ENCODE results near the gene SUN2. TPM values are rescaled to one million over a fixed set of nuclear protein-coding genes. Genes with fewer than 3 reads are reported as not detected.
A peak's percentile ranks its signal among the peaks of the same experiment; 100 is the strongest.

SUN2 gene
- total and polyA plus RNA-seq, 2 of the 13 experiments (the other 11 are each of a cell fraction or from before 2014, with no cell fraction given): 45.6 to 56.6 TPM

DNA sequence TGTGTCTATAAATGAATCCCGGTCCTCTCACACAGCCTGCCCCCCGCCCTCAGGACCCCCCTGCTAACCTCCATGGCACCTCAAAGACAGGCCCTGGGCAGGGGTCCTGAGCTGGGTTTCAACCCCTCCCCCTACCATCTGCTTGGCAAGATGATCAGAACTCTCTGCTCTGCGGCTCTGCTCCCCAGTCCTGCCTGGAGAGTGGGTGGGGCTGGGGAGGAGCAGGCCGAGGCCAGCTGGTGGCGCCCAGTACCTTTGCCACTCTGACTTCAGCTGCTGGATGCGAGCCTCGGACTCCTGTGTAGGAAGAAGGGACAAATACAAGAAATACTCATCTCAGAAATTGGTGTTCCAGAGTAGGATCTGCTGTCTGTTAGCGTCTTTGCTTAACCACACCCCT lies 15.0 kb downstream of the SUN2 start:
- BruUV-seq (replicated peaks): no TSS peak
- Histone ChIP-seq H3K36me3 (replicated peaks in 1 of 2; ENCODE audit: control insufficient read depth in 1 of 2, insufficient read depth in 2 of 2, low read length in 2 of 2) (peaks cover 53 to 88% of the 10 kb centered on the region in 2 experiments), H3K4me1 (ENCODE audit: insufficient read depth, low read length) (peaks cover 14% of the 10 kb centered on the region), H3K9me3 (ENCODE audit: low read length) (no peaks in the 10 kb centered on the region), H3K4me2 (ENCODE audit: low read depth, low read length) (no peak overlapping the region), H3K4me3 (replicated peaks in 1 of 3; ENCODE audit: insufficient read depth in 1 of 3, low read depth in 2 of 3, low read length in 3 of 3) (no peak overlapping the region), H3K9ac (ENCODE audit: insufficient read depth, low read depth, low read length) (no peak overlapping the region), H3K27me3 (ENCODE audit: control insufficient read depth in 1 of 2, insufficient read depth in 2 of 2, low read length in 2 of 2) (no peaks in the 10 kb centered on the region), H3K79me2 (ENCODE audit: insufficient read depth, low read length) (no peaks in the 10 kb centered on the region), H2AFZ (ENCODE audit: low read length) (no peak overlapping the region), H4K20me1 (ENCODE audit: insufficient read depth, low read length) (no peaks in the 10 kb centered on the region), H3K27ac (ENCODE audit: extremely low read length, insufficient read depth, low read length) (no peak overlapping the region)
- TF ChIP-seq POLR2AphosphoS2 (IDR thresholded peaks at IDR 0.05; ENCODE audit: low read depth, low read length) (0 out of 2 replicates have a peak, but pooled peaks have one; percentile 20), TMF1 (CRISPR knock-in tag; IDR thresholded peaks at IDR 0.05; ENCODE audit: low read depth) (no peak), STAG1 (CRISPR knock-in tag; IDR thresholded peaks at IDR 0.05) (peak; percentile 26; the same call in 1 of the 2 replicates), TAF1 (CRISPR knock-in tag; IDR thresholded peaks at IDR 0.05) (no peak)
- TF ChIP-seq, protein P1, sequence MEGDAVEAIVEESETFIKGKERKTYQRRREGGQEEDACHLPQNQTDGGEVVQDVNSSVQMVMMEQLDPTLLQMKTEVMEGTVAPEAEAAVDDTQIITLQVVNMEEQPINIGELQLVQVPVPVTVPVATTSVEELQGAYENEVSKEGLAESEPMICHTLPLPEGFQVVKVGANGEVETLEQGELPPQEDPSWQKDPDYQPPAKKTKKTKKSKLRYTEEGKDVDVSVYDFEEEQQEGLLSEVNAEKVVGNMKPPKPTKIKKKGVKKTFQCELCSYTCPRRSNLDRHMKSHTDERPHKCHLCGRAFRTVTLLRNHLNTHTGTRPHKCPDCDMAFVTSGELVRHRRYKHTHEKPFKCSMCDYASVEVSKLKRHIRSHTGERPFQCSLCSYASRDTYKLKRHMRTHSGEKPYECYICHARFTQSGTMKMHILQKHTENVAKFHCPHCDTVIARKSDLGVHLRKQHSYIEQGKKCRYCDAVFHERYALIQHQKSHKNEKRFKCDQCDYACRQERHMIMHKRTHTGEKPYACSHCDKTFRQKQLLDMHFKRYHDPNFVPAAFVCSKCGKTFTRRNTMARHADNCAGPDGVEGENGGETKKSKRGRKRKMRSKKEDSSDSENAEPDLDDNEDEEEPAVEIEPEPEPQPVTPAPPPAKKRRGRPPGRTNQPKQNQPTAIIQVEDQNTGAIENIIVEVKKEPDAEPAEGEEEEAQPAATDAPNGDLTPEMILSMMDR (CRISPR knock-in tag; IDR thresholded peaks at IDR 0.05): peak; percentile 33; the same call in 1 of the 2 replicates
- no CpG with 5 or more reads among the region's 8 CpGs for WGBS (ENCODE audit: low lambda C conversion rate)
- FAIRE-seq (no peak), ATAC-seq (no peak), DNase-seq (ENCODE audit: low spot score) (no peak)
- CTCF ChIA-PET (ENCODE audit: low intra/inter-chr PET ratio, low total read pairs): no interaction called here
- POLR2A ChIA-PET: no interaction called here
- in situ Hi-C loops (cut with HindIII; ENCODE audit: extremely low pct_ligation_motif_present, low pct_unique_long_range_greater_than_20kb) (no loop called here), intact Hi-C loops (cut with micrococcal nuclease; ENCODE audit: unreplicated experiment) (no loop called here)

- CTCF ChIA-PET (ENCODE audit: low intra/inter-chr PET ratio, low total read pairs): no interaction called here
- intact Hi-C loops (cut with micrococcal nuclease; ENCODE audit: unreplicated experiment): no loop called here
- TF ChIP-seq ZSCAN9 (CRISPR knock-in tag; IDR thresholded peaks at IDR 0.05; ENCODE audit: borderline replicate concordance) (no peak), AGO2 (optimal IDR thresholded peaks at IDR 0.05; ENCODE audit: low read depth, low read length) (peak; percentile 49), PTBP1 (IDR thresholded peaks at IDR 0.05; ENCODE audit: low read depth, low read length, poor library complexity, severe bottlenecking) (no peak), NONO (IDR thresholded peaks at IDR 0.05) (no peak), NONO (CRISPR knock-in tag; conservative IDR thresholded peaks at IDR 0.05) (no peak), POLR2AphosphoS2 (IDR thresholded peaks at IDR 0.05; ENCODE audit: low read depth, low read length) (0 out of 2 replicates have a peak, but pooled peaks have one; percentile 19), ZBTB38 (CRISPR knock-in tag; IDR thresholded peaks at IDR 0.05) (no peak)
- TF ChIP-seq, protein P2, sequence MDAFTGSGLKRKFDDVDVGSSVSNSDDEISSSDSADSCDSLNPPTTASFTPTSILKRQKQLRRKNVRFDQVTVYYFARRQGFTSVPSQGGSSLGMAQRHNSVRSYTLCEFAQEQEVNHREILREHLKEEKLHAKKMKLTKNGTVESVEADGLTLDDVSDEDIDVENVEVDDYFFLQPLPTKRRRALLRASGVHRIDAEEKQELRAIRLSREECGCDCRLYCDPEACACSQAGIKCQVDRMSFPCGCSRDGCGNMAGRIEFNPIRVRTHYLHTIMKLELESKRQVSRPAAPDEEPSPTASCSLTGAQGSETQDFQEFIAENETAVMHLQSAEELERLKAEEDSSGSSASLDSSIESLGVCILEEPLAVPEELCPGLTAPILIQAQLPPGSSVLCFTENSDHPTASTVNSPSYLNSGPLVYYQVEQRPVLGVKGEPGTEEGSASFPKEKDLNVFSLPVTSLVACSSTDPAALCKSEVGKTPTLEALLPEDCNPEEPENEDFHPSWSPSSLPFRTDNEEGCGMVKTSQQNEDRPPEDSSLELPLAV (CRISPR knock-in tag; conservative IDR thresholded peaks at IDR 0.05; ENCODE audit: low read depth): no peak
- TF ChIP-seq, protein P3, sequence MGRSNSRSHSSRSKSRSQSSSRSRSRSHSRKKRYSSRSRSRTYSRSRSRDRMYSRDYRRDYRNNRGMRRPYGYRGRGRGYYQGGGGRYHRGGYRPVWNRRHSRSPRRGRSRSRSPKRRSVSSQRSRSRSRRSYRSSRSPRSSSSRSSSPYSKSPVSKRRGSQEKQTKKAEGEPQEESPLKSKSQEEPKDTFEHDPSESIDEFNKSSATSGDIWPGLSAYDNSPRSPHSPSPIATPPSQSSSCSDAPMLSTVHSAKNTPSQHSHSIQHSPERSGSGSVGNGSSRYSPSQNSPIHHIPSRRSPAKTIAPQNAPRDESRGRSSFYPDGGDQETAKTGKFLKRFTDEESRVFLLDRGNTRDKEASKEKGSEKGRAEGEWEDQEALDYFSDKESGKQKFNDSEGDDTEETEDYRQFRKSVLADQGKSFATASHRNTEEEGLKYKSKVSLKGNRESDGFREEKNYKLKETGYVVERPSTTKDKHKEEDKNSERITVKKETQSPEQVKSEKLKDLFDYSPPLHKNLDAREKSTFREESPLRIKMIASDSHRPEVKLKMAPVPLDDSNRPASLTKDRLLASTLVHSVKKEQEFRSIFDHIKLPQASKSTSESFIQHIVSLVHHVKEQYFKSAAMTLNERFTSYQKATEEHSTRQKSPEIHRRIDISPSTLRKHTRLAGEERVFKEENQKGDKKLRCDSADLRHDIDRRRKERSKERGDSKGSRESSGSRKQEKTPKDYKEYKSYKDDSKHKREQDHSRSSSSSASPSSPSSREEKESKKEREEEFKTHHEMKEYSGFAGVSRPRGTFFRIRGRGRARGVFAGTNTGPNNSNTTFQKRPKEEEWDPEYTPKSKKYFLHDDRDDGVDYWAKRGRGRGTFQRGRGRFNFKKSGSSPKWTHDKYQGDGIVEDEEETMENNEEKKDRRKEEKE (IDR thresholded peaks at IDR 0.05): no peak
These were observed 15.6 kb downstream of the SUN2 start for GRCh38 chr22:38740116-38740723.

More at GRCh38 chr22:38740116-38740723, 15.6 kb downstream of the SUN2 start:
- H3K4me1 ChIP-seq (ENCODE audit: insufficient read depth, low read length): peaks cover 9% of the 10 kb centered on the region
- no peak for FAIRE-seq
- in situ Hi-C loops (cut with HindIII; ENCODE audit: extremely low pct_ligation_motif_present, low pct_unique_long_range_greater_than_20kb): no loop called here
- no peak overlapping the region for H3K9ac ChIP-seq (ENCODE audit: insufficient read depth, low read depth, low read length)
- no peak for DNase-seq (ENCODE audit: low spot score)
- no peak overlapping the region for H3K27ac ChIP-seq (ENCODE audit: extremely low read length, insufficient read depth, low read length)
- no peak overlapping the region for H3K4me2 ChIP-seq (ENCODE audit: low read depth, low read length)
- no peak overlapping the region for H2AFZ ChIP-seq (ENCODE audit: low read length)
- POLR2A ChIA-PET: no interaction called here
- H3K4me3 ChIP-seq (replicated peaks in 1 of 3; ENCODE audit: insufficient read depth in 1 of 3, low read depth in 2 of 3, low read length in 3 of 3): no peak overlapping the region
- H3K9me3 ChIP-seq (ENCODE audit: low read length): no peaks in the 10 kb centered on the region
- no peaks in the 10 kb centered on the region for H3K79me2 ChIP-seq (ENCODE audit: insufficient read depth, low read length)
- peaks cover 54 to 87% of the 10 kb centered on the region in 2 experiments for H3K36me3 ChIP-seq (replicated peaks in 1 of 2; ENCODE audit: control insufficient read depth in 1 of 2, insufficient read depth in 2 of 2, low read length in 2 of 2)
- ATAC-seq: no peak
- 99% methylated on average over 9 of the region's 15 CpGs for WGBS (ENCODE audit: low lambda C conversion rate)
- H4K20me1 ChIP-seq (ENCODE audit: insufficient read depth, low read length): no peaks in the 10 kb centered on the region
- BruUV-seq (replicated peaks): no TSS peak
- H3K27me3 ChIP-seq (ENCODE audit: control insufficient read depth in 1 of 2, insufficient read depth in 2 of 2, low read length in 2 of 2): no peaks in the 10 kb centered on the region

All from HepG2 (cell line).